ENCODE data around the gene MIA3.

Gene MIA3

DNA sequence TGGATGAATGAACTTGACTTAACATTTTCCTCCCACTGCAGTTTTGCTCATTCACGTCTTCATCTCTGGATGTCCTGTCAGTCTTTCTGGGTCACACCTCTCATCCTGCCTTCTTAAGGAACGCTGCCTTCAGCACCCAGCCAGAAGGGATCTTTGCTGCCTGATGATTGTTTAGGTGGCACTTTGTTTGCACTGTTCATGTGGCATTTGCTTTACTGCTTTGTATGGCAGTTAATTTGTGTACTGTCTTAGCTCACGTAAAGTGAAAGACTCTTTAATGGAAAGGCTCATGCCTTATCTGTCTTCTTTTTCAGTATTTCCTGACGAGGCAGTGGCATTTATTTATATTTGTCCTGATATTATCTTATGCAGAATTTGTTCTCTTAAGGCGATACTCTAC, 4.9 kb downstream of the MIA3 start:
- no peak for DNase-seq (ENCODE audit: low read depth in 2 of 2, low spot score in 1 of 2)

DNA sequence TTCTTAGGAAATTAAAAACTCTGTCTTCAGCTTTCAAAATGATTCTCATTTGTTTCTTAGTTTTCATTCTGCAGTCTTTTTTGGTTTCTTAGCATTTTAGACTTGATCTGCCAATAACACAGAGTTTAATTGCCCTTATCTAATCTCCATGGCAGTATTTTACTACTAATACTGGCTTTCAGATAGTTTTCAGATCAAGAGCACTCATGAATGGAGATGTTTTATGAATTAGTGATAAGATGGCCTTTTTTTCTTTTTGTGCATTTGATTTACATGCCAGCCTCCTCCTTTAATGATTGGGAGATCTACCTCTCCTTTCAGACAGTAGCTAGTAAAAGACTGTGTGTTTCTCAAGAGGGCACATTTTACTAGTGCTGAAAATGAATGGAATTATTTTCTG, 5.6 kb downstream of the MIA3 start:
- no peak for DNase-seq (ENCODE audit: low read depth in 2 of 2, low spot score in 1 of 2)

DNA sequence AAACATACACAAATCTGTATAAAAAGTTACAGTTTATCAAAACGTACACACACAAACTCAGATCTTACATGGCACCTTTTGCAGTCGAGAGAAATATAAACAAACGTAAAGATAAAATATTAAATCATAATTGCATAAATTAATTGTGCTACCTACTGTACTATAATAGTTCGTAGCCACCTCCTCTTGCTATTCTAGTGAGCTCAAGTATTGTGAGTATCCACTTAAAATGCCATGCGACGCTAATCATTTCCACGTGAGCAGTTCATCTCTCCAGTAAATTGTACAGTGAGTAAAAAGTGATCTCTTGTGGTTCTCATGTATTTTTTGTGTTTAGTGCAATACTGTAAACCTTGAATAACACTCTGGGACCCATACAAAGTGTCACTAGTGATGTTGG, 6.3 kb downstream of the MIA3 start:
- no peak for DNase-seq (ENCODE audit: low read depth in 2 of 2, low spot score in 1 of 2)

DNA sequence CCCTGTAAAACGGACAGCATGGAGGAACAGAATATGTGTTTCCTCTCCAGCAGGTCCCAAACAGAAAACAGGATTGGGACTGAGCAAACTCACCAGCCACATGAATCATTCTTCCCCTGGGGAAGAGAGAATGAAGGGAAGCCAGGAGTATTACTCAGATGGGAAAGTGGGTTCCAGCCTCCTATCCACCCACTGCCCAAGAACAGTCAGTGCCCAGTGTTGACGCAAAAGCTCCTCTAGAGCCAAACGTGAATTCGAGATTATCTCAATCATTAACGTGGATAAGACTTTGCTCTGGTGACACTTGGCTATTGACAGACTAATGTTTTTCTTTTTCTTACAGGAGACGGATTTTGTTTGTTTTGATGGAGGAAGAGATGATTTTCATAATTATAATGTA, 9.3 kb downstream of the MIA3 start:
- no peak for DNase-seq (ENCODE audit: low read depth in 2 of 2, low spot score in 1 of 2)

DNA sequence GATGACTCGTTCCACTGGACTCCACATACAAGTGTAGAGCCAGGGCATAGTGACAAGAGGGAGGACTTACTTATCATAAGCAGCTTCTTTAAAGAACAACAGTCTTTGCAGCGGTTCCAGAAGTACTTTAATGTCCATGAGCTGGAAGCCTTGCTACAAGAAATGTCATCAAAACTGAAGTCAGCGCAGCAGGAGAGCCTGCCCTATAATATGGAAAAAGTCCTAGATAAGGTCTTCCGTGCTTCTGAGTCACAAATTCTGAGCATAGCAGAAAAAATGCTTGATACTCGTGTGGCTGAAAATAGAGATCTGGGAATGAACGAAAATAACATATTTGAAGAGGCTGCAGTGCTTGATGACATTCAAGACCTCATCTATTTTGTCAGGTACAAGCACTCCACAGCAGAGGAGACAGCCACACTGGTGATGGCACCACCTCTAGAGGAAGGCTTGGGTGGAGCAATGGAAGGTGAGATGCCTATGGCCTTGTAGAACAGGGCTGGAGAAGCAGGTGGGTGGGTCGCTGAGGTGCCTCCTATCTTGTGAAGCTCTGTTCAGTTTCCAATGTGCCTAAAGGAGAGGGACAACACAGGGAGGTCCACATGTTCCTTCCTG, 12.1 kb downstream of the MIA3 start:
- no peak for DNase-seq (ENCODE audit: low read depth in 2 of 2, low spot score in 1 of 2)

DNA sequence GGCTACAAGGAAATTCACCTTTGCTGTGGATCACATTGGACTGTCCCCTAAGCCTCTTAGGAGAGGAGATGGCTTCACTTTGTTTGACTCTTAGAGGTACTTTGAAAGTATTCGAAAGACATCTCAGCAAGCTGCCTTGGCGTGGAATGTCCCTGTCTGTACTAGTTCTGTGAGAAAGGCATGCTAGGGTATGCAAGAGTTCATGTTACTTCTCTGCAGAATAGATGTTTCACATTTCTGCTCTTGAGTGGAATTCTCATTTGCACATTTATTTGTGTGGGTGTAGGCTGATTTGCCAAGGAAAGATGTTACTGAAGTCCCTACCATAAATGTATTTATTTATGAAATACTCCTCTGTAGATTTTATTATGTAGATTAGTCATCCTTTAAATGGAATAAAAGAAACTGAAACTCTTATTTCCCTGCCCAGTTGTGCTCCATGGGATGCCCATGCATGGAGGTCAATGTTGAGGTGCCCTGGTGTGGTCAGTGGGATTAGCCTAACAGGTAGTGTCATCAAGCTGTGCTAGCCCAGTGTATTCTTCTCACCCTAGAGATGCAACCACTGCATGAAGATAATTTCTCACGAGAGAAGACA, 13.8 kb downstream of the MIA3 start:
- no peak for DNase-seq (ENCODE audit: low read depth in 2 of 2, low spot score in 1 of 2)

DNA sequence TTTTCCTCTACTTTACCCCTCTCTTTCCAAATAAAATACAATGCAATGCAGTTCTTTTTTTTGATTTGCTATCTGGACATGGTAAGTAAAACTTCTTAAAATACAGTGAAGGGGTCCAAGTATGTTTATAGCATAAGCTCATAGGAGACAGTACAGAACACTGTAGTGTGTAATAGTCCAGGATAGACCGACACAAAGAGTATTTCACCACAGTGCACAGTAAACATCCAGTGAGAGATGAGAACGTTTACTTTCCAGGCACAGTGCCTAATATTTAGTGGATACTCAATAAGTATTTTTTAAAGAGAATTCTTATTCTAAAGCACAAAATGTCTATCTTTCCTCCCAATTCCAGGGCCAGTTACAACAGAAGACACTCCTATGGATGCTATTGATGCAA, 14.9 kb downstream of the MIA3 start:
- DNase-seq (ENCODE audit: low read depth in 2 of 2, low spot score in 1 of 2) = no peak

DNA sequence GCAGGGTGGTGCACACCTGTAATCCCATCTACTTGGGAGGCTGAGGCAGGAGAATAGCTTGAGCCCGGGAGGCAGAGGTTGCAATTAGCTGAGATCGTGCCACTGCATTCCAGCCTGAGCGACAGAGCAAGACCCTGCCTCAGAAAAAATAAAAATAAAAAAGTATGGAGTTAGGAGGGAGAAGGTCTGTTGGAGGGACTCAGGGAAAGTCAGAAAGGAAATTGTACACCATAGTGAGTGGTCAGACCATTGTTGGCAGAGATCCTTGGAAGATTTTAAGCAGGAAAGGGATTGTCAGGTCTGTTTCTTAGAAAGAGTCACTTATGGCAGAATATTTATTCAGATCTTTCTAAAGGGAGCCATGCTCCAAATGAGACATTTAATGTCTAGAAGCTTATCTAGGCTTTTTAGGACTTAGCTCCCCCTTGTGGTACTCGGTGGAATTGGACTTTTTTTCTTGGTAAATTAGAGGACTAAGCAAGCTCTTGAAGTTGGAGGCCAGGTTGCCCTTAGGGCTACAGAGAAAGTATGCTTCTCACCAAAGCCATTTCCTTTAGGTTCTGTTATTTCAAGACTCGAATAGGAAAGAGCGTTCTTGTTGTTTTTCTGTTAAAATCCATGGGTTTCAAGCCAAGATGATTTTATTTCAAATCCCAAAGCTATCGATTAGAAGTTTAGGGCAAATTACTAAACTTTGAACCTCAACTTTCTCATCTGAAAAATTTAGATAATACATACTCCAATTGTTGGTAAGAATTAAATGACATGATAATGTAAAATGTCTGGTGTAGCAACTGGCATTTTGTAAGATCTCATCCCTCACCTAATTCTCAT, 16.5 kb downstream of the MIA3 start:
- peak in 1 of 2 donors; percentile 63 for DNase-seq (ENCODE audit: low read depth in 2 of 2, low spot score in 1 of 2)

DNA sequence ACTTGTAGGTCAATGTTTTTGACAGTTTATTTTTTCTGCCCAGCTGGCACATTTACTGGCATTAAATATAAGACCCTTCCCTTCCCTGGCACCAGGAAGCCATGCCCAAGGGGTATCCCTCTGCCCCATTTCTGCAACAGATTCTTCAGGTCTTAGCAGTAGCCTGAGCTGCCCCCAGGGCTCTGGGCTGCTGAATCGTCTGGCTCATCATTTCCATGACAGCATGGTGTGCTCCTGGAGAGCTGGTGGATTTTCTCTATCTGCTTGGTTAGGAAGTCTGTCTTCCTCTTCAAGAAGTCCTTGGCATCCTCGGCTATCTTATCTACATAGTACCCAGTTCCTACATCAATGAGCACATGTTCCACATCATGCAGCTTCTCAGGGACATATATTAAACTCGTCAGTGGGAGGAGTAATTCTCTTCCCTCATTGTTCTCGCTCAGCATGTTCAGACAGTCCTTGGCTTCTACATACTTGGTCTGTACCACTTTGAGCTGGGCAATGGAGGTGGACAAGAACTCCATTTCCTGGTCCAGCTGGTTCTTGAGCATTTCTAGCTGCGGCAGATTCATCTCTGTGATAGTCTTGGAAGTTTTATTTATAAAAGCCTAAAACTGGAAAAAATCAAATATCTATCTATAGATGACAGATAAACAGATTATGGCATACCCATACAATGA, 23.5 kb downstream of the MIA3 start:
- no peak for DNase-seq (ENCODE audit: low read depth in 2 of 2, low spot score in 1 of 2)

DNA sequence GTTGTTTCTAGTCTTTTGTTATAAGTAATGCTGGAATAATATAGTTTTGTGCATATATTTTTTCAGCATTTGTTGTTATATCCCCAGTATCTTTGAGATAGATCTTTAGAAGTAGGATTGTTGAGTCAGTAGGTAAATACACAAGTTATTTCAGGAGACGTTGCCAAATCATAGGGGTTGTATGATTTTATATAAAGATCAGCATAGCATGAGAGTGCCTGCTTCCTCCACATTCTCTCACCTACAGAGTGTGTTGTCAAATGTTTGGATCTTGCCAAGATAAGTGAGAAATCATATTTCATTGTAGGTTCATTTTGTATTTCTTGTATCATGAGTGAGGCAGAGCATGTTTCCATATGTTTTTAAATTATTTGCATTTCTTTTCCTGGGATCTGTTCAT, 24.6 kb downstream of the MIA3 start:
- DNase-seq (ENCODE audit: low read depth in 2 of 2, low spot score in 1 of 2) = no peak

DNA sequence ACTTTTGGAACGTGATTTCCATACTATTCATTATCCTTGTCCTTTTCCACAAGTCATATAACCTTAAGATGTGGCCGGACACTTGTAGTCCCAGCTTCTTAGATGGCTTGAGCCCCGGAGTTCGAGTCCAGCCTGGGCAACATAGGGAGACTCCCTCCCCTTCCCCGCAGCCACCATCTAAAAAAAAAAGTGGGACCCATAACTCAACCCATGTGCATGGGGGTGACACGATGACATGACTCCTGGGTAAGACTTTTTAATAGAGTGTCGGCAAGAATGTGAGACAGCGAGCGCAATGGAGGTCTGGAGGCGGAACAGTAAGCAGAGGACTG, 25.7 kb downstream of the MIA3 start:
- no peak for DNase-seq (ENCODE audit: low read depth in 2 of 2, low spot score in 1 of 2)

DNA sequence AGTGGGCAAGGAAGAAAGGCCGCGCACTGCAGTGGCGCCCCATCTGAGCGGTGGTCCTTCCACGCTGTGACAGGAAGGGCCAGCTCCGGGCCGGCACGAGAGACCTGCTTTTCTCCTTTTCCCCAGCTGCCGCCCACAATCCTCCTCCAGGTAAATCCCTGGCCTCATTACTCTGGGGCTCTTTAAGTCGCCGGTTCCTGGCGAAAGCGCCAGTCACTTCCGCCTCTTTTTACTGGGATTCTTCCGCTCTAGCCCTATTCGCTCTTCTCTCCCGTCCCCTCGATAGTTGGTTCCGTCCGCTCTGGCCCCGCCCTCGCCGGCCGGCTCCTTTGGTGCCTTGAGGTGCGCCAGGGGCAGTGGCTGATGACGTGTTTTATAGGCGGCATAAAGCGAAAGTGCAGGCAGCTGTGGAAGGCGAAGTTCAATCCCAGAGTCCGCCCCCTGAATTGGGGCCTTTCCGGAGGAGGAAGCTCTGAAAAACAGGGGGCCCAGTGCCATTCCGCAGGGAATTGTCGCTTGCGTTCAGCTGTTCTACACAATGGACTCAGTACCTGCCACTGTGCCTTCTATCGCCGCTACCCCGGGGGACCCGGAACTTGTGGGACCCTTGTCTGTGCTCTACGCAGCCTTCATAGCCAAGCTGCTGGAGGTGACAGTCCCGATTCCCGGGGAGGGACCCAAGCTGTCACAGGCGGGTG, 26.2 kb downstream of the MIA3 start:
- DNase-seq (ENCODE audit: low read depth in 2 of 2, low spot score in 1 of 2) = peak; percentile 90 to 95

DNA sequence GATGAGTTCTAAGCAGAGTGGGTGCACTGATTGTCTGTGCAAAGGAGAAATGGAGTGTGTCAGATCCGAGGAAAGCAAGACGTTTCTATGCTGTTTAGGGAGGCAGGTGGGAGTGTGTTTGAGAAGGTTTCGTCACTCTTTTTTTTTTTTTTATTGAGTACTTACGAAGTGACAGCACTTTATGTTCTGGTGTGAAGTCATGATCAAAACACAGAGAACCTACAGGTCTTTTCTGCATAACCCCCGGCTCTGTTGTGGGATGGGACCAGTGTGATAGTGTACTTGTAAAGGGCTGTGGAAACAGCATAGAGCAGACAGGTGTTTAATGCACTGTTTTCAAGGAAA, 26.7 kb downstream of the MIA3 start:
- DNase-seq (ENCODE audit: low read depth in 2 of 2, low spot score in 1 of 2) = no peak

DNA sequence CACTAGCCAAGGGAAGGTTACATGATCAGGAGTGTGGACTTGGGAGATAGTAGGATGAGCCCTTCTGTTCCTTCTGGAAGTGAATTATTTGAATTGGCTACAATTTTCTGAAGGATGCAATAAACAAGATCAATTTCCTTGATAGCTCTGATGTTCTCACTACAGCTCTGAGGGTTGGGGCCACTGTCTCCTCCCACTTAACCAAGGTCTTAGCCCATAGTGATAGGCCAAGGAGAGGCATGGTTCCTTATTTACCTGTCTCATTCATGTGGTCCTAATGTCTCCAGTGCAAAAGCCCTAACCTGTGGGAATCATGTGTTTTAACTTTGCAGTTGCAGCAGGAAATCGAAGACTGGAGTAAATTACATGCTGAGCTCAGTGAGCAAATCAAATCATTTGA, 34.8 kb downstream of the MIA3 start:
- DNase-seq (ENCODE audit: low read depth in 2 of 2, low spot score in 1 of 2) = no peak

DNA sequence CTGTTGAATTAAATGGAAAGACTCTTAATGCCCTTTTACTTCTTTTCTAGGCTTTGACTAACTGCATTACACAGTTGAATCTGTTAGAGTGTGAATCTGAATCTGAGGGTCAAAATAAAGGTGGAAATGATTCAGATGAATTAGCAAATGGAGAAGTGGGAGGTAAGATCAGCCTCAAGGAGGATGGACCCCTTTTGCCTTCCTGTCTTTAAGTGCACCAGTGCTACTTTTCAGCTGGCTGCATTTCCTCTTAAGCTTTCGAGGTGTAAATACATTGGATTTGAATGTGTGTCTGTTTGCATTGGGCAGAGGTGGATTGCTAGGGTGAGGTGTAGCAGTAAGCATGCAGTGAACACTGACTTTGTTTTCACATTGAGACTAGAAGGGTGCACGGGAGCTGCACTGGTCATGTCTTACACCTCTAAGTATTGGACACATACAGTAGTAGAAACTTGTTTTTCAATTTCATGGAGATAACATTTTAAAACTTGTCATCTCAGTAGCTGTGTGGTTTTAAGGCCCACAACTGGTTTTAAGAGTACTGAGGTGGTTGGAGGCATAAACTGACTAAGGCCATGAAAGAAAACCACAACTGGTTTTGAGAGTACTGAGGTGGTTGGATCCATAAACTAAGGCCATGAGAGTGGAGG, 35.4 kb downstream of the MIA3 start:
- DNase-seq (ENCODE audit: low read depth in 2 of 2, low spot score in 1 of 2) = no peak

DNA sequence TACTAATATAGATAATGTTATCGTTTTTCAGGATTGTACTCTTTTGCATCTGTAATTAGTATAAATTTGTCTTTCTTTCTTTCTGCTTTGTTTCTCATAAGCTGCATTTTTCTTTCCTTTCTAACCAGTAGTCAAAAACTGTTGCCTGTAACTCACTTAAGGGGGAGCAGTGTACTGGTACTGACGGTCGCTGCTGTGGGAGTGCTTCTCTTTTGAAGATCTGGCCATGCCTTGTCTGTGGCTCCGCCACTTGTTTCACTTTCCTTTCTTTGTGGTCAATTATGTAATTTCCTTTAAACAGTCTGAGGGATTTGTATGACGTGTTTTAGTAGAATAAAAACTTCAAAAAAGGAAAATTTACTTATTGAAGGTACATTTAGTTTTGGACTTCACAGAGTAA, 37.0 kb downstream of the MIA3 start:
- DNase-seq (ENCODE audit: low read depth in 2 of 2, low spot score in 1 of 2) = peak; percentile 38 to 58

DNA sequence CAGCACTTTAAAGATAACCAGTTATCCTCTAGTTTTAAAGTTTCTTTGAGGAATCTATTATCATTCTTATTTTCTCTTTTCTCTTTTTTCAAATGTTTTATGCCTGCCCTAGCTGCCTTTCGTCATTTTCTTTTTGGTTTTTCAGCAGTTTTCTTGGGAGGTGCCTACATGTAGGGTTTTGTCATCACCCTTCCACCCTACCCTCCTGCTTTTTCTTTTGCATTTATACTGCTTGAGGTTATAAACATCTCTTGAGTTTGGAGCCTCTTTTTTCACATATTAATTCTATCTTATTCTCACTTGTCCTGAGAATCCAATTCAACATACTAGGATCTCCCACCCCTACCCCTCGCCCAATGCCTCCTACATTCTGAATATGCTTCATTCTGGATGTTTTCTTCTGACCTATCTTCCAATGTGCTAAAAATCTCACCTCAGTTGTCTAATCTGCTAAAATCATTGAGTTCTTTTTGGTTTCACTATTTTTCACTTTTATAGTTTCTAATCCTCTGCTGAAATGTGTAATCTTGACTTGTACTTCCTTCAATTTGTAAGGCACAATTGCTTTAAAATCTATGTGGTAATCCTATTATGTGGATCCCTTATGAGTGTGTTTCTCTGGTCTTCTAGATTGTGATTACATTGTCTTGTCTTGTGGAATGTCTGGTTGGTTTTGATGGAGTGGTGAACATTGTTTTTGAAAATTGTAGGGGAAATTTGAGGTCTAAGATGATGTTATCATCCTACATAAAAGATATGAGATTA, 38.7 kb downstream of the MIA3 start:
- DNase-seq (ENCODE audit: low read depth in 2 of 2, low spot score in 1 of 2) = no peak

DNA sequence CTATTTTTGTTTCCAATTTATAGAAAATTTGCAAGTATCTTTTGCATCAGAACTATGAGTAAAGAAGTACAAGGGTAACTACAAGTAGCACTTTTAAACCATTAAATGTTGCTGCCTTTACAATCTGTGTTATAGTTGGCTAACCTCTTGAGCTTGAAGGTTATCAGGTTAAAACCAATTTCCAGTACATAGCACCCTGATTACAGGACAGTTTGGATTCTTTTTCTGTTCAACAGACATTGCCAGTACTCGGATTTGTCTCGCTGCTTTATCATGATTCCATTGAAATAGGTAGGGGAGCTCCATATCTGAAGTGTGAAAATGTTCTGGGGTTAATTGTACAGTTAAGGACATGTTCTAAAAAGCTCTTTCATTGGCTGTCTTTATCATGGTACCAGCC, 40.0 kb downstream of the MIA3 start:
- no peak for DNase-seq (ENCODE audit: low read depth in 2 of 2, low spot score in 1 of 2)

DNA sequence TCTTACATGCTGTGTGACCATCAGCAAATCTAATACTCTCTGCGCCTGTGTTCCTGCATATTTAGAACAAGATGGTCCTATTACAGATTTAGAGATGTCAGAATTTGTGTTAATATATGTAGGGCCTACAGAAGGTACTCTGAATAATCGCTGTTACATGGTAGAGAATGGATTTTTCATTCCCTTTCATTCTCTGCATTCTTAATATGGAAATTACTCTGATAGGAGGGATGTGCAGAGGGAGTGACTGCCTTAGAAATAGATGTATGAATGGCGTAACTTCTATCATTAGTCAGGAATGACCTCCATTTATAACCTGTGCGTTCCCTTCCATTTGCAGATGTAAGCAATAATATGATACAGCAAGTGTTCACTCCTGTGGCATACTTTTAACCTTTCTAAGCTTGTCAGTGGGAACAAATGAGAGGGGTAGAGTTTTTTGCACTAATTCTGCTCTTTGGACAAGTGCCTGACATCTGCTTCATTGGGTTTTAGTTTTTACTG, 45.6 kb downstream of the MIA3 start:
- no peak for DNase-seq (ENCODE audit: low read depth in 2 of 2, low spot score in 1 of 2)

DNA sequence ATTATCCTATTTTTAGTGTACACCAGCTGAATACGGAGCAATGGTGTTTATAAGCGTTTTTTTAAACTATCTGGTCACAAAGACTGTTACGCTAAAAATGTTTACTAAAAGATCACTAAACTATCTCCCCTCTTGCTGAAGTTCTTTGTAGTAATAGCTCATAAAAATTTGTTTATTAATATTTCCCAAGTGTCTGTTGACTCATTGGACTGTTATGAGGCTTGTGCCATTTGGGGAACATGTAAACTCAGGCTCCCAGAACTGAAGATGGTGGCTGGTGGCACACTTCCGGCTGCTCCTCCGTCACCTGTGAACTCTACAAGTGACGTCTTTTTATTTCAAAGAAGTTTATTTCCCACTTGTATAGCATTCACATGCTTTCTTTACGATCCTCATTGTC, 48.1 kb downstream of the MIA3 start:
- no peak for DNase-seq (ENCODE audit: low read depth in 2 of 2, low spot score in 1 of 2)

Data from stimulated activated CD8-positive, alpha-beta memory T cell treated with anti-CD3 and anti-CD28 coated beads, Interleukin-4, amount 100 ng/mL, for 4 hours (primary cell).